Trophoblast cell (in vitro differentiated cells and primary cell): Measurements from ENCODE around the gene DNMT1.

Source experiments
- DNase-seq, 2 donors: peaks; one replicate each; pipeline ENCODE4 v3.0.0-alpha.2; 2016
- H2AFZ ChIP-seq: 2 replicates; pipeline ENCODE4 v1.6.1; 2013; ENCODE audit warnings: low read length, moderate library complexity, mild to moderate bottlenecking; ENCODE audit not compliant: insufficient read depth, poor library complexity
- H2AK5ac ChIP-seq: 2 replicates; pipeline ENCODE4 v1.6.1; 2013; ENCODE audit warnings: mild to moderate bottlenecking, low read length
- H2BK120ac ChIP-seq: 2 replicates; pipeline ENCODE4 v1.6.1; 2013; ENCODE audit warnings: low read length, mild to moderate bottlenecking, moderate library complexity; ENCODE audit not compliant: insufficient read depth, poor library complexity
- H2BK12ac ChIP-seq: 2 replicates; pipeline ENCODE4 v1.6.1; 2013; ENCODE audit warnings: mild to moderate bottlenecking, low read length, moderate library complexity
- H2BK5ac ChIP-seq: 2 replicates; pipeline ENCODE4 v1.6.1; 2013; ENCODE audit warnings: low read length, low read depth, moderate library complexity, mild to moderate bottlenecking; ENCODE audit not compliant: poor library complexity
- H3K14ac ChIP-seq: 2 replicates; pipeline ENCODE4 v1.6.1; 2013; ENCODE audit warnings: mild to moderate bottlenecking, low read length
- H3K18ac ChIP-seq: 2 replicates; pipeline ENCODE4 v1.6.1; 2013; ENCODE audit warnings: mild to moderate bottlenecking, low read length
- H3K23ac ChIP-seq: 2 replicates; pipeline ENCODE4 v1.6.1; 2013; ENCODE audit warnings: low read length
- H3K27ac ChIP-seq: 2 replicates; pipeline ENCODE4 v1.5.1; 2013; ENCODE audit warnings: low read depth, mild to moderate bottlenecking, inconsistent platforms, low read length, moderate library complexity
- H3K27me3 ChIP-seq: 2 replicates; pipeline ENCODE4 v1.6.1; 2013; ENCODE audit warnings: inconsistent platforms, mild to moderate bottlenecking, low read length, moderate library complexity; ENCODE audit not compliant: insufficient read depth
- H3K36me3 ChIP-seq, 2 experiments: 1 replicate in 1 of 2; 2 replicates in 1 of 2; pipeline ENCODE4 v1.6.1; 2013; ENCODE audit warnings: low read length in 2 of 2, mild to moderate bottlenecking in 2 of 2, moderate library complexity in 1 of 2; ENCODE audit not compliant: insufficient read depth in 2 of 2, control insufficient read depth in 1 of 2
- H3K4ac ChIP-seq: 2 replicates; pipeline ENCODE4 v1.6.1; 2013; ENCODE audit warnings: low read depth, mild to moderate bottlenecking, low read length, moderate library complexity
- H3K4me1 ChIP-seq, 2 experiments: 1 replicate in 1 of 2; 2 replicates in 1 of 2; pipeline ENCODE4 v1.6.1; 2013; ENCODE audit warnings: low read length in 2 of 2, mild to moderate bottlenecking in 2 of 2, moderate library complexity in 1 of 2; ENCODE audit not compliant: insufficient read depth in 2 of 2, control insufficient read depth in 1 of 2
- H3K4me2 ChIP-seq: 2 replicates; pipeline ENCODE4 v1.6.1; 2013; ENCODE audit warnings: inconsistent platforms, mild to moderate bottlenecking, low read length, moderate library complexity
- H3K4me3 ChIP-seq: 2 replicates; pipeline ENCODE4 v1.5.1; 2013; ENCODE audit warnings: mild to moderate bottlenecking, low read depth, low read length, inconsistent platforms
- H3K79me1 ChIP-seq: one replicate; pipeline ENCODE4 v1.6.1; 2013; ENCODE audit warnings: low read length
- H3K79me2 ChIP-seq: 2 replicates; pipeline ENCODE4 v1.6.1; 2013; ENCODE audit warnings: low read length, mild to moderate bottlenecking; ENCODE audit not compliant: control insufficient read depth, insufficient read depth, poor library complexity
- H3K9ac ChIP-seq: 2 replicates; pipeline ENCODE4 v1.6.1; 2013; ENCODE audit warnings: mild to moderate bottlenecking, low read length
- H3K9me3 ChIP-seq: 2 replicates; pipeline ENCODE4 v1.6.1; 2013; ENCODE audit warnings: low read depth, mild to moderate bottlenecking, control low read depth, inconsistent platforms, low read length; ENCODE audit not compliant: insufficient read depth
- H4K12ac ChIP-seq: 2 replicates; pipeline ENCODE4 v1.6.1; 2013; ENCODE audit warnings: low read depth, mild to moderate bottlenecking, low read length, moderate library complexity
- H4K8ac ChIP-seq: 2 replicates; pipeline ENCODE4 v1.6.1; 2013; ENCODE audit warnings: low read depth, mild to moderate bottlenecking, low read length, moderate library complexity
- H4K91ac ChIP-seq: one replicate; pipeline ENCODE4 v1.6.1; 2013; ENCODE audit warnings: low read depth, mild to moderate bottlenecking, low read length, moderate library complexity
- WGBS: extraction: QIAGEN DNeasy Blood & Tissue Kit; methylation state at CpG from one replicate; pipeline ENCODE4 v1.1.7; 2013; ENCODE audit warnings: missing lambda C conversion rate; ENCODE audit not compliant: insufficient read length, insufficient coverage; ENCODE audit errors: extremely low coverage; 5-methylcytosine and 5-hydroxymethylcytosine counted together

DNMT1 gene

DNA sequence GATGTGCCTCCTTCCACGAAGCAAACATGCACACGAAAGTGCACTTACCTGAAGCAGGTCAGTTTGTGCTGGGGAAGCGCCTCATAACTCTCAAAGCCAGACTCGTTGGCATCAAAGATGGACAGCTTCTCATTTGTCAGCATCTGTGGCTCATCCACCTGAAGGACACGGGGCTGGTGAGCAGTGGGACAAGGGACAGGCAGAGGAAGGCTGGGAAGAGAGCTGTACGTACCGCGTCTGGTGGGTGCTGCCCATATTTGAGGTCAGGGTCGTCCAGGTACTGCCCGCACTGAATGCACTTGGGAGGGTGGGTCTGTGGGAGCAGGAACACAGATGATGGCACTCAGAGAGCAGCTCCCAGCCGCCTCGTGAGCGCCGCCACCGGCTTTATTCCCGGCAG is 35.1 kb downstream of the DNMT1 start:
- no peak for DNase-seq
- Histone ChIP-seq H3K79me1 (no peaks in the 10 kb centered on the region), H3K4me1 (no peaks in the 10 kb centered on the region), H3K36me3 (peaks cover 82 to 95% of the 10 kb centered on the region in 2 experiments), H4K12ac (no peak overlapping the region), H2AK5ac (no peak overlapping the region), H4K8ac (no peak overlapping the region), H3K4me2 (no peak overlapping the region), H2BK120ac (no peak overlapping the region), H3K4ac (no peak overlapping the region), H3K27me3 (no peaks in the 10 kb centered on the region), H2BK12ac (no peak overlapping the region), H3K79me2 (no peaks in the 10 kb centered on the region), H3K9ac (no peak overlapping the region), H2BK5ac (no peak overlapping the region), H2AFZ (no peak overlapping the region), H3K9me3 (peaks cover 3% of the 10 kb centered on the region), H3K18ac (no peak overlapping the region), H3K14ac (no peak overlapping the region), H3K27ac (no peak overlapping the region), H3K23ac (no peak overlapping the region), H3K4me3 (no peak overlapping the region), H4K91ac (no peak overlapping the region)
- WGBS: no CpG with 5 or more reads among the region's 16 CpGs

DNA sequence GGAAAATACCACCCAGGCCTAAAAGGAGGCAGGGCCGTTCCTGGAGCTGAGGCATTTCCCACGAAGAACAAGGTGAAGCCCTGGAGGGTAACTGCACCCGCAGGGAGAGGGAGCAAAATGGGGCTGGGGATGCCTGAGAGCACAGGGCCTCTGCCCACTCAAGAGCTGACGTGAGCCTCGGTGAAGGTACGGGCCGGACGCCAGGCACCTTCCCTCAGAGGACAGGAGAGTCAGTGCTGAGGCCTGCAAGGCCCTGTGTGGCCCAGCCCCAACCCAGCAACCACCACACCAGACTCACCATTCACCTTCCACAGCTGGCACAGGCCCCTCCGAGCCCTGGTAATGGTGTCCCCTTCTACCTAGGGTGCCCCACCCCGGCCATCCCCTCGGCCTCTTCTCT is 36.3 kb downstream of the DNMT1 start:
- Histone ChIP-seq H3K4me2 (no peak overlapping the region), H3K36me3 (peaks cover 86 to 96% of the 10 kb centered on the region in 2 experiments), H4K91ac (no peak overlapping the region), H2AFZ (no peak overlapping the region), H3K9me3 (peaks cover 4% of the 10 kb centered on the region), H2BK12ac (no peak overlapping the region), H4K12ac (no peak overlapping the region), H3K27me3 (no peaks in the 10 kb centered on the region), H3K79me1 (no peaks in the 10 kb centered on the region), H3K79me2 (no peaks in the 10 kb centered on the region), H2AK5ac (no peak overlapping the region), H4K8ac (no peak overlapping the region), H3K18ac (no peak overlapping the region), H3K23ac (no peak overlapping the region), H3K9ac (no peak overlapping the region), H3K4me3 (no peak overlapping the region), H3K27ac (no peak overlapping the region), H3K4me1 (no peaks in the 10 kb centered on the region), H2BK120ac (no peak overlapping the region), H3K4ac (no peak overlapping the region), H3K14ac (no peak overlapping the region), H2BK5ac (no peak overlapping the region)
- WGBS: no CpG with 5 or more reads among the region's 11 CpGs
- DNase-seq: no peak

DNA sequence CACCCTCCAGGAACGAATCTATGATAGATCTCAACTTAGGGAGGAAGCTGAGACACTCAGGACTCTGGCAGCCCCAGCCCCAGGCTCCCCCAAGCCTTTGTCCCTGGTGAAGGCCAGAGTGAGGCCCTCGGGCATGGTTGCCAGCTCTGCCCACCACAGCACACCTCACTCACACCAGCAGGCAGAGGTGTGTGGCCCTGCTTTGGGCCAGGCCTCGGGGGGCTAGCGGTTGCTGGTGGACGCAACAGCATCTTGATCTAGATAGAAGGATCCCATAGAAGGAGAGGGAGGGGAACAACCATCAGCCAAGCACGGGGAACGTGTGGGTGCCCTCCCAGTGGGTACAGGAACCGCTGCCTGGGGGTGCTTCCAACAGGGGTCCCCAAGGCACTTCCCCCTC is 36.7 kb downstream of the DNMT1 start:
- Histone ChIP-seq H3K23ac (no peak overlapping the region), H3K36me3 (peaks cover 84 to 94% of the 10 kb centered on the region in 2 experiments), H3K27me3 (no peaks in the 10 kb centered on the region), H2AFZ (no peak overlapping the region), H3K9me3 (peaks cover 4% of the 10 kb centered on the region), H2BK5ac (no peak overlapping the region), H3K27ac (no peak overlapping the region), H4K8ac (no peak overlapping the region), H3K9ac (no peak overlapping the region), H3K4me2 (no peak overlapping the region), H3K79me2 (no peaks in the 10 kb centered on the region), H2AK5ac (no peak overlapping the region), H4K12ac (no peak overlapping the region), H3K79me1 (no peaks in the 10 kb centered on the region), H3K18ac (no peak overlapping the region), H3K4me1 (no peaks in the 10 kb centered on the region), H3K4ac (no peak overlapping the region), H2BK12ac (no peak overlapping the region), H3K14ac (no peak overlapping the region), H2BK120ac (no peak overlapping the region), H3K4me3 (no peak overlapping the region), H4K91ac (no peak overlapping the region)
- DNase-seq: no peak
- WGBS: no CpG with 5 or more reads among the region's 8 CpGs

DNA sequence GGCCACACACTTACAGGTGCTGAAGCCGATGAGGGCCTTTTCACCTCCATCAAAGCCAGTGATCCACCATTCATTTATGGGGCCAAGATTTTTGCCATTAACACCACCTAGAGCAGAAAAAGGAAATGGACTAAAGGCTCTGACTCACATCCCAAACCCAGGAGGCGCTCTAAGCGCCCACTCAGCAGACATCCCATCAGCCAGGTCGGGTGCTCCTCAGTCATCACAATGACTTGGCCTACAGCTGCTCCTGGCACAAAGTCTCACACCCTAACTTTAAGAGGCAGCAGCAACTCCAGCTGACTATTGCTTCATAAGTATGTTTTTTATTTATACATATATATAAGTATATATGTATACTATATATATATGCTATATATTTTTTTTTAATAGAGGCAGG is 38.9 kb downstream of the DNMT1 start:
- Histone ChIP-seq H3K79me2 (no peaks in the 10 kb centered on the region), H3K27ac (no peak overlapping the region), H3K9ac (no peak overlapping the region), H3K18ac (no peak overlapping the region), H3K4me1 (no peaks in the 10 kb centered on the region), H3K4me2 (no peak overlapping the region), H2BK12ac (no peak overlapping the region), H2AFZ (no peak overlapping the region), H3K79me1 (no peaks in the 10 kb centered on the region), H4K12ac (no peak overlapping the region), H3K9me3 (peaks cover 4% of the 10 kb centered on the region), H4K8ac (no peak overlapping the region), H3K4me3 (no peak overlapping the region), H3K14ac (no peak overlapping the region), H3K27me3 (no peaks in the 10 kb centered on the region), H2AK5ac (no peak overlapping the region), H2BK120ac (no peak overlapping the region), H3K36me3 (peaks cover 81 to 94% of the 10 kb centered on the region in 2 experiments), H2BK5ac (no peak overlapping the region), H4K91ac (no peak overlapping the region), H3K4ac (no peak overlapping the region), H3K23ac (no peak overlapping the region)
- no peak for DNase-seq
- no CpG with 5 or more reads among the region's 4 CpGs for WGBS
